ENCODE measurements around the gene TMIGD2.
"Not testable (repeated sequence)": the region's sequence is repeated elsewhere in the genome, so short reads cannot be mapped to it uniquely, and the experiment has no call there.

Gene TMIGD2, protein sequence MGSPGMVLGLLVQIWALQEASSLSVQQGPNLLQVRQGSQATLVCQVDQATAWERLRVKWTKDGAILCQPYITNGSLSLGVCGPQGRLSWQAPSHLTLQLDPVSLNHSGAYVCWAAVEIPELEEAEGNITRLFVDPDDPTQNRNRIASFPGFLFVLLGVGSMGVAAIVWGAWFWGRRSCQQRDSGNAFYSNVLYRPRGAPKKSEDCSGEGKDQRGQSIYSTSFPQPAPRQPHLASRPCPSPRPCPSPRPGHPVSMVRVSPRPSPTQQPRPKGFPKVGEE

DNA sequence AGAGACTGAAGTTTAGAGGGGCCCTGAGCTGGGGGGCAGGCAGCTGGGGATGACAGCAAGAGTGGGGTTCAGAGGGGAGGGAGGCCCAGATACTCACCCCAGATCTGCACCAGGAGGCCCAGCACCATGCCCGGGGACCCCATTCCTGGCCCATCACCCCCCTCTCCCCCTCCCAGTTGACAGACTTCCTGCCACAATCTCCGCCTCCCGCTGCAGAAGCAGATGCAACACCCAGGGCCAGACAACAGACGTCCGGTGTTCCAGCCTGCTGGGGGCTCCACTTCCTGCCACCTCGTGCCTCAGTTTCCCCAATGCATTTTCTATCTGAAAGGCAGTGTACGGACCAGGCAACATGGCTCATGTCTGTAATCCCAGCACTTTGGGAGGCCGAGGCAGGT is at the start of gene TMIGD2:
Gene TMIGD2 (minus strand): TSS at position 147 of the 398 bp plus-strand sequence. CDS start 4 bp downstream, at position 143.
- DNase-seq (ENCODE audit: low read depth), result no peak

GRCh38 chr19:4350726-4351125 is 48.5 kb upstream of the TMIGD2 start:
- DNase-seq (ENCODE audit: low read depth), result no peak

GRCh38 chr19:4350111-4350510 is 47.9 kb upstream of the TMIGD2 start:
- DNase-seq (ENCODE audit: low read depth), result no peak

- DNase-seq (ENCODE audit: low read depth), result not testable (repeated sequence)
These were observed 47.0 kb upstream of the TMIGD2 start for GRCh38 chr19:4349225-4349624.

GRCh38 chr19:4347521-4347920 is 45.3 kb upstream of the TMIGD2 start:
- DNase-seq (ENCODE audit: low read depth), result no peak

DNA sequence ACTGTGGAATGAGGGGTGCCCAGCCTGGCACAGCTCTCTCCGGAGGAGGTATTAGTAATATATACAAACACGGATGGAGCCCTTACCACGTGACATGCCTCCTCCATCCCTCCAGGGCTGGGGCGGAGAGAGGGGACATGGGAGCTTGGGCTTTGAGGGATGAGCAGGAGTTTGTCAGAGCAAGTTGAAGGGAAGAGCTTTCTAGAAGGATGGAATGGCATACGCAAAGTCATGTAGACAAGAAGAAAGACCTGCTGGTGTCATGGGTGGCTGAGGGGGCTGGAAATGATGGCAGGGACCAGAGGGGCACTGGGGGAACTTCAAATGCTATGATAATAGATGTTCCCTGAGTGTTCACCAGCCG is 43.8 kb upstream of the TMIGD2 start:
- DNase-seq (ENCODE audit: low read depth), result no peak

GRCh38 chr19:4345342-4346019 is 43.3 kb upstream of the TMIGD2 start:
- DNase-seq (ENCODE audit: low read depth), result no peak

GRCh38 chr19:4343370-4344307 is 41.5 kb upstream of the TMIGD2 start, which contains the start of gene MPND:
MPND (plus strand) TSS chr19:4343562; CDS start chr19:4343594, 32 bp downstream.
- DNase-seq (ENCODE audit: low read depth), result peak; percentile 92

DNA sequence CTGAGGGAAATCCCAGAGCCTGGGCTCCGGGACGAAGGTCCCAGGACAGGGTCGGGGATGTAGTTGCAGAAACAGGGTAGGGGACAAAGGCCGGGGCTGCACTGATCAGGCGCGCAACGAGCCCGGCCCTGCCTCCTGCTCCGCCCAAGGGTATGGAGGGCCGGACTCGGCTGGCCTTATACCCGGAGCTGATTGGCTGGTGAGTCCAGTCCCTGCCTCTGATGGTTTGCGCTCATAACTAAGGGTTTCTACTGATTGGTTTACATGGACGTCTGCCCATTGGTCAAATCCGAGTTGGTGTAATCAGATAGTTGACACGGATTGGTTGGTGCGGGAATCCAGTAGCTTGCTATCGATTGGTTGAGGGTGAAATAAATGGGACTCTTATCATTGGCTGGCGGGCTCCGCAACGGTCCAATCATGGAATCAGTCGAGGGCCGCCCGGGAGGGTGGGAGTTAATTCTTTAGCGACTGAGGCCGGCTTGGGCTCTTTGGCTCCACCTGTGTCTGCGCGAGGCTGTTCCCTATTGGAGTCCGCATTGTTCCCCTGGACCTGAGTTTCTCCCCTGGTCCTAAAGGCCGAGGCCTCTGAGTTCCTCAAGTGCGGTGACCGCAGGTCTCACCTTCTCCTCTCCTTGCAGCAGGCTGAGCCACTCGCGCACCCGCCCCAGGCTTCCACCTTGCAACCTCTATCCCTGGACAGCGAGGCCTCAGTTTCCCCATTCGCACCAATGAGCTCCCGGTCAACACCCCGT is 40.6 kb upstream of the TMIGD2 start:
- peak; percentile 86 for DNase-seq (ENCODE audit: low read depth)

- DNase-seq (ENCODE audit: low read depth), result no peak
These were observed 40.1 kb upstream of the TMIGD2 start for GRCh38 chr19:4342314-4342614.

DNA sequence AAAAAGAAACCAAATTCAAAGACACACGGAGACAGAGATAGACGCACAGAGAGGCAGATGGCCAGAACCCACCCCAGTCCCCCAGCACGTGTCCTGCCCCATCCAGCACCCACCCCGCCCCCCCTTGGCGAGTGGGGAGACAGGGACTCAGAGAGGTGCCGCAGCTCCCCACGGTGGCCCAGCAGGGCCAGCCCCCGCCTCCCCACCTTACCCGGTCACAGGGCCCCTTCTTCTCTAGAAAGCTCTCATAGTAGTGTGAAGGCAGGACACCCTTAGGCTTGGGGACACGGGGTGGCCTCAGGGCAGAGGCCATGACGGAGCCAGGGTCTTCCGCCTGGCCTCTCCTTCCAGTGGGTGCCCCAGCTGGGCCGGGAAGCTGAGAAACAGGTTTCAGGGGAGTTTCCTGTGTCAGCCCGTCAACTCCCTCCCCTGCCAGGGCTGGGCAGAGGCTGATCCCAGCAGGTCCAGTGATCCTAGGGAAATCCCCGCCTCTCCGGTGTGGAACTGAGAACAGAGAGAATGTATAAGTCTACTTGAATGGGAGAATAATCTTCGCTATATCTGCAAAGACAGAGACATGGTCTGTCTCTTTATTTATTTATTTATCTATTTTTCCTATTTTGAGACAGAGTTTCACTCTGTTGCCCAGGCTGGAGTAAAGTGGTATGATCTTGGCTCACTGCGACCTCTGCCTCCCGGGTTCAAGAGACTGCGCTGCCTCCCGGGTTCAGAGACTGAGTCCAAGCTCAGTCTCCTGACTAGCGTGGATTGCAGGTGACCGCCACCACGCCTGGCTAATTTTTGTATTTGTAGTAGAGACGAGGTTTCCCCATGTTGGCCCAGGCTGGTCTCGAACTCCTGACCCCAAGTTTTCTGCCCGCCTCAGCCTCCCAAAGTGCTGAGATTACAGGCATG is 36.5 kb upstream of the TMIGD2 start, which contains the start of gene STAP2:
Gene STAP2 (minus strand): TSS at position 387 of the 915 bp plus-strand sequence. CDS start 74 bp downstream, at position 313.
- no peak for DNase-seq (ENCODE audit: low read depth)

- no peak for DNase-seq (ENCODE audit: low read depth)
These were observed 35.8 kb upstream of the TMIGD2 start for GRCh38 chr19:4337906-4338440.

GRCh38 chr19:4334929-4335570 is 32.9 kb upstream of the TMIGD2 start:
- no peak for DNase-seq (ENCODE audit: low read depth)

DNA sequence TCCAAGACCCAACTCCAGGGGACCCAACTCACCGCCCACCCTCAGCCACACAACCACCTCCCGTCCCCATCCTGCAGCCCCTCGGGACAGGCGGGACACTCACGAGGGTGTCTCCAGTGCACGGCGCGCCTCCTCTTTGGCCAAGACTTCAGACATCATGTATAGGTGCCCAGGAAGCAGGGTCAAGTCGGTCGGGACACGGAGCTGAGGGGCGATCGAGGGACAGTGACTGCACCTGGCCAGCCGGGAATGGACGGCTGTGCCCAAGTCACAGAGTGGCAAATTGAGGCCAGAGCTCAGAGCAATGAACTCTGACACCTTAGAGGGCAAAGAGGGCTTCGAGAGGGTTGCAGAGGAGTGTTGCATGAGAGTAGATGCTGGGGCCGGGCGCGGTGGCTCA is 27.7 kb upstream of the TMIGD2 start:
- no peak for DNase-seq (ENCODE audit: low read depth)

DNA sequence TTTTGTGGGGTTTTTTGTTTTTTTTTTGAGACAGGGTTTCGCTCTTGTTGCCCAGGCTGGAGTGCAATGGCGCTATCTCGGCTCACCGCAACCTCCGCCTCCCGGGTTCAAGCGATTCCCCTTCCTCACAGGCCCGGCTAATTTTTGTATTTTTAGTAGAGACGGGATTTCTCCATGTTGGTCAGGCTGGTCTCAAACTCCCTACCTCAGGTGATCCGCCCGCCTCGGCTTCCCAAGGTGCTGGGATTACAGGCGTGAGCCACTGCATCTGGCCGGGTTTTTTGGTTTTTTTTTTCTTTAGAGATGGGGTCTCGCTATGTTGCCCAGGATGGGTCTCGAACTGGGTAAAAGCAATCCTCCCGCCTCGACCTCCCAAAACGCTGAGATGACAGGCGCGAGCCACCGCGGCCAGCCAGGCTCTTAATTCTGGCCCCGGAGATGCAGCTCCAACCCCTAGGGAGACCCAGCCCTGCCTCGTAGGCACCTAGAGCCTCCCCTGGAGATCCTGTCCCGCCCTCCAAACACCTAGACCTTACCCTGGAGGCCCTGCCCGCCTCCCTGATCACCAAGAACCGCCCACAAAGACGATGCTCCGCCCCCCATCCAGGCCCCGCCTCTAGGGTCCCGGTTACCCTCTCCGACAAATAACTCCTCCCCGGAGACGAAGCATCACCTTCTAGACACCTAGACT is 26.9 kb upstream of the TMIGD2 start:
- peak; percentile 37 for DNase-seq (ENCODE audit: low read depth)

GRCh38 chr19:4328243-4328990 is 26.2 kb upstream of the TMIGD2 start:
- peak; percentile 98 for DNase-seq (ENCODE audit: low read depth)

- no peak for DNase-seq (ENCODE audit: low read depth)
These were observed 25.7 kb upstream of the TMIGD2 start for GRCh38 chr19:4327877-4328242.

DNA sequence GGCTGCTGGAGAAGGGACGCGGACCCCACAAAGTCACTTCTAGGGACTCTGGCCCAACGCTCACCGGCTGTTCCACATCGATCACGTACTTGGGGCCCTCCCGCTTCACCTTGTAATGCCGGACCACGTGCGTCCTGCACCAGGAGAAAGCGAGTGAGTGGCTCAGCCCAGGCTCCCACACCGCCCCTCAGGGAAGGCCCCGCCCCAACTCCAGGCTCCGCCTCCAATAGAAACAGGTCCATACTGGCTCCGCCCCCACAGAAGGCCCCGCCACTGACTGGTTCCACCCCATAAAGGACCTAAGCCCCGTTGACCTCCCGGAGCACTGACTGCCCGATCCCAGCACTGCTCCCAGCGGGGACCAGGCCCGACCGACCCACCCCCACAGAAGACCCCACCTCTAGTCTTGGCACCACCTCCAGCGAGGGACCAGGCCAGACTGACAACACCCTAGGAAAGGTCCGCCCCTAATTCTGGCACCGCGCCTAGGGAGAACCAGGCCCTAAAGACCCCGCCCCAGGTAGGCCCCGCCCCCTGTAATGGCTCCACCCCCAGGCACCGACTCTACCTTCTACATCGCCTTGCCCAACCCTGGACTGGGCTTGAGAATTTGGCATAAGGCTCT is 25.2 kb upstream of the TMIGD2 start:
- peak; percentile 72 for DNase-seq (ENCODE audit: low read depth)

Data from activated T-cell treated with anti-CD3 and anti-CD28 coated beads for 24 hours (primary cell).